Measurements from ENCODE around the gene NTRK3. TPM values are rescaled to one million over a fixed set of nuclear protein-coding genes. Genes with fewer than 3 reads are reported as not detected.

NTRK3 gene
- total and polyA plus RNA-seq, 2 of the 13 experiments (the other 11 are each of a cell fraction or from before 2014, with no cell fraction given): not detected

GRCh38 chr15:88188300-88188699 is 68.2 kb downstream of the NTRK3 start (continued):
- TF ChIP-seq ZNF609 (CRISPR knock-in tag; IDR thresholded peaks at IDR 0.05; ENCODE audit: borderline replicate concordance): no peak
- TF ChIP-seq AKNA (CRISPR knock-in tag; IDR thresholded peaks at IDR 0.05; ENCODE audit: borderline replicate concordance): no peak
- TF ChIP-seq ZNF674 (CRISPR knock-in tag; IDR thresholded peaks at IDR 0.05; ENCODE audit: low read depth): no peak
- TF ChIP-seq, protein P1, sequence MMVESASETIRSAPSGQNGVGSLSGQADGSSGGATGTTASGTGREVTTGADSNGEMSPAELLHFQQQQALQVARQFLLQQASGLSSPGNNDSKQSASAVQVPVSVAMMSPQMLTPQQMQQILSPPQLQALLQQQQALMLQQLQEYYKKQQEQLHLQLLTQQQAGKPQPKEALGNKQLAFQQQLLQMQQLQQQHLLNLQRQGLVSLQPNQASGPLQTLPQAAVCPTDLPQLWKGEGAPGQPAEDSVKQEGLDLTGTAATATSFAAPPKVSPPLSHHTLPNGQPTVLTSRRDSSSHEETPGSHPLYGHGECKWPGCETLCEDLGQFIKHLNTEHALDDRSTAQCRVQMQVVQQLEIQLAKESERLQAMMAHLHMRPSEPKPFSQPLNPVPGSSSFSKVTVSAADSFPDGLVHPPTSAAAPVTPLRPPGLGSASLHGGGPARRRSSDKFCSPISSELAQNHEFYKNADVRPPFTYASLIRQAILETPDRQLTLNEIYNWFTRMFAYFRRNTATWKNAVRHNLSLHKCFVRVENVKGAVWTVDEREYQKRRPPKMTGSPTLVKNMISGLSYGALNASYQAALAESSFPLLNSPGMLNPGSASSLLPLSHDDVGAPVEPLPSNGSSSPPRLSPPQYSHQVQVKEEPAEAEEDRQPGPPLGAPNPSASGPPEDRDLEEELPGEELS (CRISPR knock-in tag; IDR thresholded peaks at IDR 0.05): no peak
- TF ChIP-seq ZNF562 (CRISPR knock-in tag; IDR thresholded peaks at IDR 0.05; ENCODE audit: borderline replicate concordance): no peak
- no peak for TF ChIP-seq KLF12 (CRISPR knock-in tag; IDR thresholded peaks at IDR 0.05; ENCODE audit: borderline replicate concordance)
- no peak for TF ChIP-seq GRHL1 (CRISPR knock-in tag; conservative IDR thresholded peaks at IDR 0.05)
- TF ChIP-seq SOX6 (IDR thresholded peaks at IDR 0.05): no peak
- no peak for TF ChIP-seq SOX6 (CRISPR knock-in tag; IDR thresholded peaks at IDR 0.05)
- no peak for TF ChIP-seq ZFP36L2 (CRISPR knock-in tag; IDR thresholded peaks at IDR 0.05)
- TF ChIP-seq MAZ (IDR thresholded peaks at IDR 0.05; ENCODE audit: borderline replicate concordance, low read depth, low read length): no peak
- no peak for TF ChIP-seq MAZ (CRISPR knock-in tag; IDR thresholded peaks at IDR 0.05; ENCODE audit: low read depth)
